ENCODE results near the gene PTRHD1. TPM values are rescaled to one million over a fixed set of nuclear protein-coding genes. Genes with fewer than 3 reads are reported as not detected.

PTRHD1 gene
- total RNA-seq (10 to 100 TPM in 5 of 6 donors, 1 to 10 TPM in 1; 8.2 to 15.5 (median 11.9) TPM), polyA plus RNA-seq (10 to 100 TPM in 1 of 2 donors, 1 to 10 TPM in 1; 9.8 to 16.0 TPM)

GRCh38 chr2:24792874-24793760 is at the start of gene PTRHD1, which contains the start of gene CENPO:
Gene PTRHD1, minus strand, starts transcription at chr2:24793391. Its CDS starts 14 bp downstream, at chr2:24793377.
Gene CENPO, plus strand, starts transcription at chr2:24793425. Its CDS starts 495 bp downstream, at chr2:24793920.
- Histone ChIP-seq H3K9me3 (no peaks in the 10 kb centered on the region), H3K36me3 (no peaks in the 10 kb centered on the region), H3K4me3 (peak within 1 kb of the TSS; percentile 63 to 78 (median 71)), H3K27me3 (no peaks in the 10 kb centered on the region), H3K27ac (peak within 1 kb of the TSS; percentile 98 to 99 (median 99)), H3K4me1 (peaks cover 0 to 6% (median 0%) of the 10 kb centered on the region in 3 donors)
- ATAC-seq: peak; percentile 96 to 99 (median 98)
- WGBS, 2 donors: 0% methylated on average over 73 to 74 of the region's 74 CpGs
- DNase-seq: peak; percentile 94 to 99 (median 96)
- intact Hi-C loops (cut with DNase I): no loop called here
- FAIRE-seq: no peak
- TF ChIP-seq CTCF (IDR thresholded peaks at IDR 0.05): peak; percentile 14 to 54 (median 46)

DNA sequence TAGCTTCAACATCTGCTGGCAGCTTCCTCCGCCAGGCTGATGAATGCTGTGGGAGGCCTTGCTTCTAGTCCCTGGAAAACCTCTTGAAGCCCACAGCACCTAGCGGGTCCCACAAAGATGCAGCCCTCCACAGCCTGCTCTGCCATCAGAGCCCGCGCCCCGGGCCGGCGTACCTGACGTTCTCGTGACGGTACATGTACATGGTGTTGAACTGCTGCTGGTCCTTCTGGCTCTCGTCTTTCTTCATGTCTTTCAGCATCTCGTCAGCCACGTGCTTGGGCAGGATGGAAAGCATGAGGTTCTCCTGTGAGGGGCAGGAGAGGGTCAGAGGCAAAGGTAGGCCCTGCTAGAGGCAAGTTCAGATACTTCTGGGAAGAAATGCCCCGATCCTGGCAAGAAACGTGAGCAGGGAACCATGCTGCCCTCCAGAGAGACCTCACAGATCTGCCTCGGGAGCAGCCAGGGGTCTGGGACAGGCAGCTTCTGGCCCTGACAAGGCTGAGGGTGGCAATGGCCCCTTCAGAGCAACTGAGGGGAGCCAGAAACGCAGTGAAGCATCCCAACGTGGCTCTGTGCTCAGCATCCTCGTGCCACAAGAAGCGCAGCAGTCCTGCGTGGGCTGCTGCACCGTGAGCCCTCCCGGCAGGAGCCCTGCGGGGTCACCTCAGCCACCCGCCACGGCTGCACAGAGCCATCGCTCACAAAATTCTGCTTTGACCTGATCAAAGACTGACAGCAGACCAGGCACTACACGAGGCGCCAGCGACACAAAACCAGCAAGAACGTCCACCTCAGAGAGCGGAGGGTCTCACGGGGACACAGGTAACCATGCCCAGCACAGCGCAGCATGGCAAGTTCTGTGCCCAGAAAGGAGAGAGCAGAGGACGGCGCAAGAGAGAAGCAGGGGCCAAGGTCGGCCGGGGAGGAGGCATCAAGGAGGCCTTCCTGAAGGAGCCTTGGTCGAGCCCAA is 49.2 kb upstream of the PTRHD1 start:
- no peaks in the 10 kb centered on the region for H3K27me3 ChIP-seq
- 89 to 91% methylated on average over 39 of the region's 39 CpGs for WGBS, 2 donors

GRCh38 chr2:24840962-24841945 is 48.1 kb upstream of the PTRHD1 start:
- WGBS, 2 donors: 85 to 90% methylated on average over 26 of the region's 26 CpGs
- H3K36me3 ChIP-seq: no peaks in the 10 kb centered on the region
- H3K27ac ChIP-seq: no peak overlapping the region
- ATAC-seq: no peak
- H3K27me3 ChIP-seq: no peaks in the 10 kb centered on the region
- H3K4me3 ChIP-seq: no peak overlapping the region
- peak in 2 of 6 donors; percentile 39 to 46 for DNase-seq
- no peak for FAIRE-seq
- intact Hi-C loops (cut with DNase I): no loop called here
- TF ChIP-seq CTCF (IDR thresholded peaks at IDR 0.05): no peak
- H3K4me1 ChIP-seq: no peaks in the 10 kb centered on the region
- H3K9me3 ChIP-seq: no peaks in the 10 kb centered on the region

More for the DNA sequence above, 49.2 kb upstream of the PTRHD1 start:
- Histone ChIP-seq H3K4me3 (no peak overlapping the region), H3K27ac (no peak overlapping the region), H3K36me3 (no peaks in the 10 kb centered on the region), H3K9me3 (no peaks in the 10 kb centered on the region), H3K4me1 (no peaks in the 10 kb centered on the region)
- no peak for TF ChIP-seq CTCF (IDR thresholded peaks at IDR 0.05)
- no peak for FAIRE-seq
- intact Hi-C loops (cut with DNase I): no loop called here
- ATAC-seq: no peak
- peak in 1 of 6 donors; percentile 43 for DNase-seq

DNA sequence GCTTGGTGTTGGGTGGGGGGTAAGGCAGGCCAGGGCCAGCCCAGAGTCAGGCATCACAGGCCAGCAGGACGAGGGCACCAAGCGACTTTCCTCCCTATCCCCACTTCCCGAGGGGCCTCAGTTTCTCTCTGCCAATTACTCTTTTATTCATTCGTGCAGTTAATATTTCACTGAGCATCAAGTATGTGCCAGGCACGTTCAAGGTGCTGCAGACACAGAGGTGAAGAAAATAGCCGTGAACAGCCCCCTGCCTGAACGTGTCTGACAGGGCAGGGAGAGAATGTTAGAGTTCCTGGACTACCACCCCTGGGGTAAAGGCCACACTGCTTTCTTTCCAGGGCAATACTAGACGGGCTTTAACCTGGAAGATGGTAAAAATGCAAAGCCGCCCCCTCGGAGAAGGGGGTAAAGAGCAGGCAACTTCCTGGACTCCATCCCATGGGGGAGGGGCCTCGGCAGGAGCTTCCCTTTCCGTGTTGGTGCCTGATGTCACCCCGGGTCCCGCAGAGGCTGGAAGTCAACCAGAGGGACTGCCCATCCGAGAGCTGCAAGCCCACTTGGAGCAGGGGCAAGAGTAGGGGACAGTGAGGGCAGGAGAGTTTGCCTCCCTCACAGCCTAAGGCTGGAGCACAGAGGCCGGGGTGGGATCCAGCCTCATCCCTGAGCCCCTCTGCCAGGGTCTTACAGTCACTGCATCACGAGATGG is 47.1 kb upstream of the PTRHD1 start:
- no peak overlapping the region for H3K4me3 ChIP-seq
- FAIRE-seq: no peak
- H3K36me3 ChIP-seq: no peaks in the 10 kb centered on the region
- WGBS, 2 donors: 70 to 72% methylated on average over 17 of the region's 17 CpGs
- H3K27me3 ChIP-seq: no peaks in the 10 kb centered on the region
- no peaks in the 10 kb centered on the region for H3K9me3 ChIP-seq
- no peaks in the 10 kb centered on the region for H3K4me1 ChIP-seq
- intact Hi-C loops (cut with DNase I): no loop called here
- ATAC-seq: no peak
- no peak for TF ChIP-seq CTCF (IDR thresholded peaks at IDR 0.05)
- DNase-seq: no peak
- H3K27ac ChIP-seq: no peak overlapping the region

All from pancreas (tissue), 10 donors.